ENCODE measurements around the gene LTBP4.

GRCh38 chr19:40590464-40591265, 10.5 kb upstream of the LTBP4 start:
- TF ChIP-seq POLR2AphosphoS5 (IDR thresholded peaks at IDR 0.05; ENCODE audit: low read depth, low read length), result no peak
- no peak for TF ChIP-seq TAF1 (IDR thresholded peaks at IDR 0.05; ENCODE audit: borderline replicate concordance, insufficient read depth, low read length)
- no peak for TF ChIP-seq FOXP2 (optimal IDR thresholded peaks at IDR 0.05; ENCODE audit: borderline replicate concordance, extremely low read depth, extremely low read length, insufficient read depth)
